GM06990 (cell line): ENCODE results near the gene FUNDC2.

ENCODE experiments used
- DNase-seq: peaks from one replicate; pipeline ENCODE4 v3.0.0-alpha.2; 2011; ENCODE audit not compliant: insufficient read length; ENCODE audit errors: extremely low read depth
- H3K27me3 ChIP-seq: replicated peaks from 2 replicates; pipeline ENCODE4 v1.6.0; 2011; ENCODE audit warnings: low read length; ENCODE audit not compliant: control insufficient read depth, insufficient read depth
- H3K36me3 ChIP-seq: 2 replicates; pipeline ENCODE4 v1.5.1; 2011; ENCODE audit warnings: low read length; ENCODE audit not compliant: control insufficient read depth, insufficient read depth
- H3K4me3 ChIP-seq: replicated peaks from 2 replicates; pipeline ENCODE4 v1.5.1; 2011; ENCODE audit warnings: low read depth, mild to moderate bottlenecking, control low read depth, low read length
- CTCF ChIP-seq: IDR thresholded peaks from 2 replicates; pipeline ENCODE4 v1.5.1; 2011; ENCODE audit warnings: low read length, control low read depth, mild to moderate bottlenecking, inconsistent platforms; ENCODE audit not compliant: insufficient read depth, poor library complexity, severe bottlenecking

FUNDC2 gene

GRCh38 chrX:155028129-155028528, 1.5 kb downstream of the FUNDC2 start:
- Histone ChIP-seq H3K36me3 (no peaks in the 10 kb centered on the region), H3K4me3 (peak overlapping the region; percentile 78), H3K27me3 (no peaks in the 10 kb centered on the region)
- DNase-seq, result no peak
- peak; percentile 27 for TF ChIP-seq CTCF

GRCh38 chrX:155028877-155029291, 2.2 kb downstream of the FUNDC2 start:
- Histone ChIP-seq H3K4me3 (no peak overlapping the region), H3K36me3 (no peaks in the 10 kb centered on the region), H3K27me3 (no peaks in the 10 kb centered on the region)
- DNase-seq, result no peak
- TF ChIP-seq CTCF, result no peak

GRCh38 chrX:155031657-155032056, 5.0 kb downstream of the FUNDC2 start:
- Histone ChIP-seq H3K4me3 (no peak overlapping the region), H3K27me3 (no peaks in the 10 kb centered on the region), H3K36me3 (no peaks in the 10 kb centered on the region)
- TF ChIP-seq CTCF, result no peak
- no peak for DNase-seq

- Histone ChIP-seq H3K4me3 (no peak overlapping the region), H3K36me3 (no peaks in the 10 kb centered on the region), H3K27me3 (no peaks in the 10 kb centered on the region)
- TF ChIP-seq CTCF, result no peak
- DNase-seq, result no peak
Measured at GRCh38 chrX:155035688-155036087, 9.0 kb downstream of the FUNDC2 start.

GRCh38 chrX:155046129-155046810, 19.6 kb downstream of the FUNDC2 start:
- no peak for TF ChIP-seq CTCF
- no peaks in the 10 kb centered on the region for H3K27me3 ChIP-seq
- DNase-seq, result no peak
- no peak overlapping the region for H3K4me3 ChIP-seq
- H3K36me3 ChIP-seq, result no peaks in the 10 kb centered on the region; the same call in 1 of the 2 replicates
